ENCODE results near the gene CDH4. TPM values are rescaled to one million over a fixed set of nuclear protein-coding genes. Genes with fewer than 3 reads are reported as not detected.

Gene CDH4
- total and polyA plus RNA-seq, 5 donors from 2014 or later: 0.07 to 0.69 (median 0.49) TPM; not detected in 1

DNA sequence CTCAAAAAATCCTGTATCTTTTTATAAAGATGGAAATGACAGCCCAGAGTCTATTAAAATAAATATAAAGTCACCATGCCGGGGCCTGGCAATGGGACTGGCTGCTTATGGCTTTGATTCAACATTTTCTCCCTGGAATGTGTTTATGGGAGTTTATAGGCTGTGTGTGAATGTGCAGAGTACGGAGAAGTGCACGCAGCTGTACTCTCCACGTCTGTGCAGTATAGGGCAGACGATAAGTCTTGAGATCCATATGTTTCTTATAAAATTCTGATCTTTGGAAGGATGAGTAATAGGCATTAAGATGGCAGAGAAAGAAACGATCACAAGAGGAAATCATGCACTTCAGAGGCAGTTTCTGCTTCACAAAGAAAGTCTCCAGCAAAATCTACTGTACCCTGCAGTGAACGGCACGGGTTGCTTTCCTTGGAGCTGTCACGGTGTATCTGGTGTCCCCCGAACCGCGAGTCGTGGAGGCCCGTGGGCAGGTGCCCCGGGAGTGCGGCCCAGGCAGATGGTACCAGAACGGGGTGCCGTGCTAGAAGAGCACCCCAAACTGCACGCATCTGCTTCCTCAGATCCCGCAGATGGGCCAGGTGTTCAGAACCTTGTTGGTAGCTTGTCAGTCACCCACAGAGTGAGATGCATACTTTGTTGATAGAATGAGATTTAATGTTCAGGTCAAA, 431.1 kb downstream of the CDH4 start:
- Mint-ChIP-seq H3K4me3 (no peak overlapping the region), H3K27me3 (no peaks in the 10 kb centered on the region), H3K27ac (no peak overlapping the region), H3K36me3 (no peaks in the 10 kb centered on the region), H3K4me1 (no peaks in the 10 kb centered on the region), H3K9me3 (peaks cover 0 to 2% (median 0%) of the 10 kb centered on the region in 7 donors)
- ATAC-seq (ENCODE audit: low read depth in 2 of 2): no peak
- Histone ChIP-seq H3K36me3 (ENCODE audit: control insufficient read depth, insufficient read depth, low read length) (no peaks in the 10 kb centered on the region), H3K27me3 (ENCODE audit: control insufficient read depth, insufficient read depth, low read length) (no peaks in the 10 kb centered on the region), H3K27ac (ENCODE audit: insufficient read depth, low read length, poor library complexity, severe bottlenecking) (no peak overlapping the region), H3K9me3 (ENCODE audit: control insufficient read depth in 2 of 2, low read length in 2 of 2) (no peaks in the 10 kb centered on the region), H3K4me3 (ENCODE audit: low read depth, low read length) (no peak overlapping the region), H3K4me1 (ENCODE audit: control insufficient read depth, insufficient read depth, low read length, poor library complexity, severe bottlenecking) (no peaks in the 10 kb centered on the region)
- no peak for DNase-seq

DNA sequence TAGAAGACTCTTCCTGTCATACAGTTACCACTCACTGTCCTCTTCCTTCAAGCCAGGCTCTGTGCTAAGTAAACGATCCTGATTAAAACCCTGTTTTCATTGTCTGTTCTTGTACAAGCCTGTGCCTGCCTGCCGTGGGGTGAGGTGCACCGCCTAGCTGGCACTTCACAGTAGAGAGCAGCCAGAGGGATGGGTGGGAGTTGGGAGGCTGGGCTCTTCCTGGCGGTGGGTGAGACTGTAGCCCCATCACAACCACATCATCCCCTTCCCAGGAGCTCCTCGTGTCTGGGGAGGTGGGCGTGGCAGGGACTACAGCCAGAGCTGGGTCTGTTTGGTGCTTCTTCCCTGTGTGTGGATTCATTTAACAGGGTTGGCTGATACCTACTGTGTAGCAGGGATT, 431.7 kb downstream of the CDH4 start:
- Histone ChIP-seq H3K4me1 (ENCODE audit: control insufficient read depth, insufficient read depth, low read length, poor library complexity, severe bottlenecking) (no peaks in the 10 kb centered on the region), H3K36me3 (ENCODE audit: control insufficient read depth, insufficient read depth, low read length) (no peaks in the 10 kb centered on the region), H3K9me3 (ENCODE audit: control insufficient read depth in 2 of 2, low read length in 2 of 2) (no peaks in the 10 kb centered on the region), H3K27me3 (ENCODE audit: control insufficient read depth, insufficient read depth, low read length) (no peaks in the 10 kb centered on the region), H3K4me3 (ENCODE audit: low read depth, low read length) (no peak overlapping the region), H3K27ac (ENCODE audit: insufficient read depth, low read length, poor library complexity, severe bottlenecking) (no peak overlapping the region)
- DNase-seq (no peak), ATAC-seq (ENCODE audit: low read depth in 2 of 2) (no peak)
- Mint-ChIP-seq H3K27ac (no peak overlapping the region), H3K36me3 (no peaks in the 10 kb centered on the region), H3K9me3 (peaks cover 0 to 2% (median 0%) of the 10 kb centered on the region in 7 donors), H3K27me3 (no peaks in the 10 kb centered on the region), H3K4me3 (no peak overlapping the region), H3K4me1 (no peaks in the 10 kb centered on the region)

DNA sequence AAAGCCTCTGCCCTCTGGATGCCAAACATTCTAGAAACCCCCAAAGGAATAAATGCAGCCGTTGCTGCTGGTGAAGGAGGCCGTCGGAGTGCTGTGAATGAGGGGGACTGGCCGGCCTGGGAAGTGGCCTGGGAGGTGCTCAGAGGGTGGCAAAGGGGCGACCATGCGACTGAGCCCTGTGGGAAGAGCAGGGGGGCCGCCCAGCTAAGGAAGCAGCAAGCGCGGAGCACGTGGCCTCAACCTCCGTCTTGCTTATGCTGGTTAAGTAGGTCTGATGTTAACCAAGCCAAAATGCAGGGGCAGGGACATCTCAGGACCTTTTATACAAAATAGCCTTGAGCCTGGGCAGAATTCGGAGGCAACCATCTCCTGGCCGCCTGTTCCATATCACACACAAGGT, 432.1 kb downstream of the CDH4 start:
- ATAC-seq (ENCODE audit: low read depth in 2 of 2): no peak
- H3K4me3 Mint-ChIP-seq: no peak overlapping the region
- no peak overlapping the region for H3K27ac Mint-ChIP-seq
- Histone ChIP-seq H3K9me3 (ENCODE audit: control insufficient read depth in 2 of 2, low read length in 2 of 2) (no peaks in the 10 kb centered on the region), H3K27ac (ENCODE audit: insufficient read depth, low read length, poor library complexity, severe bottlenecking) (no peak overlapping the region), H3K27me3 (ENCODE audit: control insufficient read depth, insufficient read depth, low read length) (no peaks in the 10 kb centered on the region), H3K36me3 (ENCODE audit: control insufficient read depth, insufficient read depth, low read length) (no peaks in the 10 kb centered on the region), H3K4me1 (ENCODE audit: control insufficient read depth, insufficient read depth, low read length, poor library complexity, severe bottlenecking) (no peaks in the 10 kb centered on the region), H3K4me3 (ENCODE audit: low read depth, low read length) (no peak overlapping the region)
- no peaks in the 10 kb centered on the region for H3K27me3 Mint-ChIP-seq
- no peaks in the 10 kb centered on the region for H3K36me3 Mint-ChIP-seq
- no peak for DNase-seq
- peaks cover 0 to 2% (median 0%) of the 10 kb centered on the region in 7 donors for H3K9me3 Mint-ChIP-seq
- no peaks in the 10 kb centered on the region for H3K4me1 Mint-ChIP-seq

DNA sequence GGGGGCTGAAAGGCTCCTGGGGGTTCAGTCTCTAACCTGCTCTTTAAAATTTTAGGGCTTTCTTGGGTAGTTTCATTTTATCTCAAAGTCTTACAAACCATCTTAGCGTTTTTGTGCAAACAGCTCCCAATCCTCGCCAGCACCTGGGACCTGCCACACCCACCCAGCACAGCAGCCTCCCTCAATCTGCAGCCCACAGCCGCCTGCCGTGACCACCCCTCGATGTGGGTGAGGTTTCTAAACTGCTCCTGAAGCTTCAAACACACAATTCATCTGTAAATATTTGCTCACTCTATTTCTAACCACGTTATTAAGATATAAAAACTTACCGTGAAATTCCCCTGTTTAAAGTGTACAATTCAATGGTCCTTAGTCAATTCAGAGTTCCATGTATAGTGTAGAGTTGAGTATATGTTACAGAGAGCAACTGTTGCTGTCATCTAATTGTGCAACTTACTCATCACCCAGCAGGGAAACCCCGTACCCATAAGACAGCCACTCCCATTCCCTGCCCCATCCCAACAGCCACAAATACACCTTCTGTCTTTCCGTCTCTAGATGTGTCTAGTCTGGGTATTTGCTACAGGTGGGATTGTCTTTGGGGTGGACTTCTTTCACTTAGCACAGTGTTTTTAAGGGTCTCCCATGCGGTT, 432.6 kb downstream of the CDH4 start:
- DNase-seq (no peak), ATAC-seq (ENCODE audit: low read depth in 2 of 2) (no peak)
- no peaks in the 10 kb centered on the region for H3K36me3 Mint-ChIP-seq
- H3K4me3 Mint-ChIP-seq: no peak overlapping the region
- H3K4me1 ChIP-seq (ENCODE audit: control insufficient read depth, insufficient read depth, low read length, poor library complexity, severe bottlenecking): no peaks in the 10 kb centered on the region
- no peak overlapping the region for H3K4me3 ChIP-seq (ENCODE audit: low read depth, low read length)
- H3K27ac ChIP-seq (ENCODE audit: insufficient read depth, low read length, poor library complexity, severe bottlenecking): no peak overlapping the region
- no peaks in the 10 kb centered on the region for H3K27me3 Mint-ChIP-seq
- H3K4me1 Mint-ChIP-seq: no peaks in the 10 kb centered on the region
- peaks cover 0 to 2% (median 0%) of the 10 kb centered on the region in 7 donors for H3K9me3 Mint-ChIP-seq
- H3K36me3 ChIP-seq (ENCODE audit: control insufficient read depth, insufficient read depth, low read length): no peaks in the 10 kb centered on the region
- no peaks in the 10 kb centered on the region for H3K27me3 ChIP-seq (ENCODE audit: control insufficient read depth, insufficient read depth, low read length)
- H3K9me3 ChIP-seq (ENCODE audit: control insufficient read depth in 2 of 2, low read length in 2 of 2): no peaks in the 10 kb centered on the region
- H3K27ac Mint-ChIP-seq: no peak overlapping the region

DNA sequence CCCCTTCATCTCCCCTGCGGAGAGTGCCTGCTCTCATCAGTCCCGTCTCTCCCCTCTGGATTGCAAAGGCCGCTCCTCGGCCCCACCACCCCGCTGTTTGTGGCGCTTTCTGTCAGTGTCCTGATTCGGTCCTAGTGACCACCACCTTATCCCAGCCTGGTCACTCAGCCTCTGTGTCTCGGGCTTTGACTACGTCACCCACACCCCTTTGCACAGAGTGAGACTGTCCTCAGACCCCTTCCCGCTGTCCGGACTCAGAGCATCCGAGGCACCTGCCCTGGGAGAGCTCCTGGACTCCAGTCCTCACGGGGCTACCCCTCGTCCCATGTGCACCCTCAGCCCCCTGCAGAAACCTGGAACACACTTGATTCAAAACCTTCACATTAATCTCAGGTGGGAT, 433.4 kb downstream of the CDH4 start:
- Mint-ChIP-seq H3K36me3 (no peaks in the 10 kb centered on the region), H3K27me3 (no peaks in the 10 kb centered on the region), H3K4me3 (no peak overlapping the region), H3K9me3 (peaks cover 0 to 2% (median 0%) of the 10 kb centered on the region in 7 donors), H3K4me1 (no peaks in the 10 kb centered on the region), H3K27ac (no peak overlapping the region)
- H3K36me3 ChIP-seq (ENCODE audit: control insufficient read depth, insufficient read depth, low read length): no peaks in the 10 kb centered on the region
- DNase-seq: no peak
- ATAC-seq (ENCODE audit: low read depth in 2 of 2): no peak
- H3K4me1 ChIP-seq (ENCODE audit: control insufficient read depth, insufficient read depth, low read length, poor library complexity, severe bottlenecking): no peaks in the 10 kb centered on the region
- no peak overlapping the region for H3K4me3 ChIP-seq (ENCODE audit: low read depth, low read length)
- no peaks in the 10 kb centered on the region for H3K9me3 ChIP-seq (ENCODE audit: control insufficient read depth in 2 of 2, low read length in 2 of 2)
- no peaks in the 10 kb centered on the region for H3K27me3 ChIP-seq (ENCODE audit: control insufficient read depth, insufficient read depth, low read length)
- no peak overlapping the region for H3K27ac ChIP-seq (ENCODE audit: insufficient read depth, low read length, poor library complexity, severe bottlenecking)

DNA sequence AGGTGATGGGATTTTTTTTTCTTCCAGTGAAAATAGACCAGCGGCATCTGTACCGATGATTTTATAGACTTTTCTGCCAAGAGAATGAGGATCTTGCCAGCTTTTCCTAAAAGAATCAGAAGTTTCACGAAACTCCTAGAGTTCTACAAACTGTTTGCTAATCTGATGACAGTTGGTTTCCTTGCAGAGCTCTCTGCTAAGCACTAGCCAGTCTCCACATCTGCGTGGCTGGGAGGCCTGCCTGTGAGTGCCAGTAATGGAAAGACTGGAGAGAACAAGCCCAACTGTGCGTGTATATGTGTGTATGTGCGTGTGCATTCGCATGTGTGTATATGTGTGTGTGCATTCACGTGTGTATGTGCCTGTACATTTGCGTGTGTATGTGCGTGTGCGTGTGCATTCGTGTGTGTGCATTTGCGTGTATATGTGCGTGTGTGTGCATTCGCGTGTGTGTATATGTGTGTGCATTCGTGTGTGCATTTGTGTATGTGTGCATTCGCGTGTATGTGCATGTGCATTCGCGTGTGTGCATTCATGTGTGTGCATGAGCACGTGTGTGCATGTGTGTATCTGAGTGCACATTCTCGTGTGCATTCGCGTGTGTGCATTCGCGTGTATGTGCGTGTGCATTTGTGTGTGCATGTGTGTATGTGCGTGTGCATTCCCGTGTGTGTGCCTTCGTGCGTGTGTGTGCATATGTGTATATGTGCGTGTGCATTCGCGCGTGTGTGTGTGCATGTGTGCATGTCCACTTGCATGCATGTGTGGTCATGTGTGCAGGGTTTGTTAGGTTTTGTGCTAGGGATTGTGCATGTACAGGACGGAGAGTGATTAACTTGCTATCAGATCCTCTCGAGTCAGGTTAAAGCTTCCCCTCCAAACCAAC, 434.2 kb downstream of the CDH4 start:
- ATAC-seq (ENCODE audit: low read depth in 2 of 2): no peak
- no peaks in the 10 kb centered on the region for H3K4me1 Mint-ChIP-seq
- no peaks in the 10 kb centered on the region for H3K36me3 ChIP-seq (ENCODE audit: control insufficient read depth, insufficient read depth, low read length)
- no peaks in the 10 kb centered on the region for H3K27me3 ChIP-seq (ENCODE audit: control insufficient read depth, insufficient read depth, low read length)
- H3K27ac ChIP-seq (ENCODE audit: insufficient read depth, low read length, poor library complexity, severe bottlenecking): no peak overlapping the region
- H3K36me3 Mint-ChIP-seq: no peaks in the 10 kb centered on the region
- no peak overlapping the region for H3K4me3 Mint-ChIP-seq
- no peaks in the 10 kb centered on the region for H3K27me3 Mint-ChIP-seq
- no peak for DNase-seq
- H3K4me3 ChIP-seq (ENCODE audit: low read depth, low read length): no peak overlapping the region
- no peaks in the 10 kb centered on the region for H3K4me1 ChIP-seq (ENCODE audit: control insufficient read depth, insufficient read depth, low read length, poor library complexity, severe bottlenecking)
- H3K27ac Mint-ChIP-seq: no peak overlapping the region
- H3K9me3 ChIP-seq (ENCODE audit: control insufficient read depth in 2 of 2, low read length in 2 of 2): no peaks in the 10 kb centered on the region
- H3K9me3 Mint-ChIP-seq: peaks cover 0 to 2% (median 0%) of the 10 kb centered on the region in 7 donors

DNA sequence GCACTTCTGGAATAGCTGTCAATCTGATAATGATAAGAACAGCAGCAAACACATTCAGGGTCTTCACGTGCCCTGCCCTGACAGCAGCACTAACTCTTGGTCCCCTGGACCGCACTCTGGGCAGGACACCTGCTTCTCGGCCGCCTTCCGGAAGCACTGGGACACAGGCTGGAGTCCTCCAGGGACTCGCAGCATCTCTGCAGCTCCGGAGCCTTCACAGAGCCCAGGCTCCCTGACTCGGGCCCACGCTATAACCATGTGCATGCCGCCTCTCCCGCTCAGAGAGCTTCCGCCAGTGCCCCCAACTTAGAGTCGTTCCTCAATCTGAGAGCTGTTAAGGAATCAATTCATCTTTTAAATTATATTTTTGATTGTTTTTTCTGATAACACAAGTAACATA, 436.4 kb downstream of the CDH4 start:
- H3K4me3 ChIP-seq (ENCODE audit: low read depth, low read length): no peak overlapping the region
- no peaks in the 10 kb centered on the region for H3K36me3 ChIP-seq (ENCODE audit: control insufficient read depth, insufficient read depth, low read length)
- no peaks in the 10 kb centered on the region for H3K27me3 ChIP-seq (ENCODE audit: control insufficient read depth, insufficient read depth, low read length)
- Mint-ChIP-seq H3K27me3 (no peaks in the 10 kb centered on the region), H3K36me3 (no peaks in the 10 kb centered on the region), H3K4me1 (no peaks in the 10 kb centered on the region), H3K27ac (no peak overlapping the region), H3K4me3 (no peak overlapping the region), H3K9me3 (peaks cover 0 to 2% (median 0%) of the 10 kb centered on the region in 7 donors)
- no peak for ATAC-seq (ENCODE audit: low read depth in 2 of 2)
- no peak for DNase-seq
- no peak overlapping the region for H3K27ac ChIP-seq (ENCODE audit: insufficient read depth, low read length, poor library complexity, severe bottlenecking)
- no peaks in the 10 kb centered on the region for H3K9me3 ChIP-seq (ENCODE audit: control insufficient read depth in 2 of 2, low read length in 2 of 2)
- no peaks in the 10 kb centered on the region for H3K4me1 ChIP-seq (ENCODE audit: control insufficient read depth, insufficient read depth, low read length, poor library complexity, severe bottlenecking)

Measured in CD4-positive, CD25-positive, alpha-beta regulatory T cell (primary cell).